Loucy (cell line): ENCODE data around the gene TTC32.
"Not testable (repeated sequence)": the region's sequence is repeated elsewhere in the genome, so short reads cannot be mapped to it uniquely, and the experiment has no call there.

ENCODE experiments used
- H2AFZ ChIP-seq: fragments of 200-600 bp; sonication (generic); 2 replicates; pipeline ENCODE4 v1.6.0; 2016; ENCODE audit warnings: antibody characterized with exemption, mild to moderate bottlenecking, low read length, moderate library complexity
- H3F3A ChIP-seq: fragments of 200-600 bp; 2 replicates; pipeline ENCODE4 v1.6.0; 2016; ENCODE audit warnings: antibody characterized with exemption, low read depth, mild to moderate bottlenecking
- H3K27me3 ChIP-seq: fragments of 200-600 bp; sonication (generic); 2 replicates; pipeline ENCODE4 v1.6.1; 2014; ENCODE audit warnings: low read length, mild to moderate bottlenecking; ENCODE audit not compliant: insufficient read depth, poor library complexity, severe bottlenecking
- H3K36me3 ChIP-seq: fragments of 200-600 bp; sonication (generic); 2 replicates; pipeline ENCODE4 v1.6.1; 2016; ENCODE audit warnings: low read length; ENCODE audit not compliant: insufficient read depth
- H3K4me1 ChIP-seq: fragments of 200-600 bp; sonication (generic); 2 replicates; pipeline ENCODE4 v1.5.1; 2014; ENCODE audit warnings: low read length, mild to moderate bottlenecking; ENCODE audit not compliant: insufficient read depth, poor library complexity, severe bottlenecking
- H3K4me2 ChIP-seq: fragments of 200-600 bp; sonication (generic); 2 replicates; pipeline ENCODE4 v1.6.0; 2014; ENCODE audit warnings: antibody characterized with exemption, low read length, low read depth, mild to moderate bottlenecking; ENCODE audit not compliant: poor library complexity, severe bottlenecking
- H3K4me3 ChIP-seq: fragments of 200-600 bp; sonication (generic); 2 replicates; pipeline ENCODE4 v1.5.1; 2014; ENCODE audit warnings: low read length, mild to moderate bottlenecking, mixed read lengths; ENCODE audit not compliant: poor library complexity, severe bottlenecking
- H3K79me2 ChIP-seq: fragments of 200-600 bp; sonication (generic); 2 replicates; pipeline ENCODE4 v1.6.1; 2014; ENCODE audit warnings: low read length; ENCODE audit not compliant: insufficient read depth
- H3K9ac ChIP-seq: fragments of 200-600 bp; sonication (generic); 2 replicates; pipeline ENCODE4 v1.6.0; 2014; ENCODE audit warnings: mild to moderate bottlenecking, low read depth, low read length, moderate library complexity; ENCODE audit not compliant: poor library complexity, severe bottlenecking
- H3K9me2 ChIP-seq: fragments of 200-600 bp; sonication (generic); replicated peaks from 2 replicates; pipeline ENCODE4 v1.6.1; 2016; ENCODE audit warnings: low read depth, low read length, mixed read lengths
- H3K9me3 ChIP-seq: fragments of 200-600 bp; sonication (generic); 2 replicates; pipeline ENCODE4 v1.6.1; 2014; ENCODE audit warnings: mild to moderate bottlenecking, antibody characterized with exemption, low read length, low read depth; ENCODE audit not compliant: insufficient read depth
- H4K20me1 ChIP-seq: fragments of 200-600 bp; sonication (generic); 2 replicates; pipeline ENCODE4 v1.6.0; 2014; ENCODE audit warnings: antibody characterized with exemption, low read length, mild to moderate bottlenecking; ENCODE audit not compliant: insufficient read depth, poor library complexity, severe bottlenecking
- CTCF ChIP-seq: fragments of 200-600 bp; sonication (generic); conservative IDR thresholded peaks from 2 replicates; pipeline ENCODE4 v1.5.1; 2014; ENCODE audit warnings: mild to moderate bottlenecking, antibody characterized with exemption, low read length
- EZH2phosphoT487 ChIP-seq: fragments of 200-600 bp; IDR thresholded peaks from 2 replicates; pipeline ENCODE4 v1.6.1; 2018; ENCODE audit warnings: antibody characterized with exemption, mild to moderate bottlenecking, moderate library complexity, borderline replicate concordance

Gene TTC32

GRCh38 chr2:19894134-19894792, 7.5 kb downstream of the TTC32 start:
- no peak for TF ChIP-seq CTCF
- TF ChIP-seq EZH2phosphoT487 = no peak
- Histone ChIP-seq H3F3A (no peaks in the 10 kb centered on the region), H4K20me1 (peaks cover 21% of the 10 kb centered on the region), H3K4me3 (no peak overlapping the region), H3K79me2 (peaks cover 43% of the 10 kb centered on the region), H3K9ac (no peak overlapping the region), H3K4me1 (peaks cover 43% of the 10 kb centered on the region), H3K4me2 (peak overlapping the region; percentile 72), H3K9me2 (no peaks in the 10 kb centered on the region), H3K9me3 (no peaks in the 10 kb centered on the region), H3K27me3 (no peaks in the 10 kb centered on the region), H3K36me3 (no peaks in the 10 kb centered on the region), H2AFZ (no peak overlapping the region)

- H3K27me3 ChIP-seq = no peaks in the 10 kb centered on the region
- H4K20me1 ChIP-seq = peaks cover 18% of the 10 kb centered on the region
- no peak overlapping the region for H3K4me2 ChIP-seq
- no peaks in the 10 kb centered on the region for H3K9me3 ChIP-seq
- no peak overlapping the region for H3K4me3 ChIP-seq
- no peak overlapping the region for H2AFZ ChIP-seq
- no peak overlapping the region for H3K9ac ChIP-seq
- H3K36me3 ChIP-seq = no peaks in the 10 kb centered on the region
- H3F3A ChIP-seq = no peaks in the 10 kb centered on the region
- H3K79me2 ChIP-seq = peaks cover 38% of the 10 kb centered on the region
- peaks cover 38% of the 10 kb centered on the region for H3K4me1 ChIP-seq
- H3K9me2 ChIP-seq = no peaks in the 10 kb centered on the region
- TF ChIP-seq EZH2phosphoT487 (no peak), CTCF (no peak)
Observed at GRCh38 chr2:19893520-19894133, 8.2 kb downstream of the TTC32 start.

- H2AFZ ChIP-seq, H3K4me3 ChIP-seq, H3F3A ChIP-seq, H3K9me2 ChIP-seq, H4K20me1 ChIP-seq, H3K9ac ChIP-seq, H3K9me3 ChIP-seq, H3K27me3 ChIP-seq, H3K36me3 ChIP-seq, H3K4me2 ChIP-seq: not testable (repeated sequence)
- peaks cover 23% of the 10 kb centered on the region; the same call in 1 of the 2 replicates for H3K79me2 ChIP-seq
- peaks cover 22% of the 10 kb centered on the region for H3K4me1 ChIP-seq
Observed at GRCh38 chr2:19891971-19892370, 9.8 kb downstream of the TTC32 start.

- Histone ChIP-seq H3K4me1 (peaks cover 6% of the 10 kb centered on the region), H3K4me2 (no peak overlapping the region), H3K79me2 (0 out of 2 replicates have a peak, but pooled peaks cover 10% of the 10 kb centered on the region), H3K9ac (no peak overlapping the region), H3F3A (no peaks in the 10 kb centered on the region), H3K27me3 (no peaks in the 10 kb centered on the region), H2AFZ (no peak overlapping the region), H4K20me1 (no peaks in the 10 kb centered on the region), H3K36me3 (no peaks in the 10 kb centered on the region), H3K9me3 (no peaks in the 10 kb centered on the region), H3K4me3 (no peak overlapping the region), H3K9me2 (no peaks in the 10 kb centered on the region)
- TF ChIP-seq EZH2phosphoT487 (no peak), CTCF (no peak)
Observed at GRCh38 chr2:19890104-19890503, 11.7 kb downstream of the TTC32 start.
